Measurements from ENCODE around the gene C14orf132.
A peak's percentile ranks its signal among the peaks of the same experiment; 100 is the strongest.
"Not testable (repeated sequence)": the region's sequence is repeated elsewhere in the genome, so short reads cannot be mapped to it uniquely, and the experiment has no call there.

C14orf132 gene

GRCh38 chr14:96002498-96002884 is 36.7 kb upstream of the C14orf132 start:
- no peak for TF ChIP-seq CTCF (IDR thresholded peaks at IDR 0.05; ENCODE audit: unreplicated experiment in 3 of 3)
- peaks cover 29% of the 10 kb centered on the region for H3K9me3 Mint-ChIP-seq
- H3K27ac Mint-ChIP-seq = peak overlapping the region in 1 of 3 experiments; percentile 21
- peaks cover 15% of the 10 kb centered on the region for H3K4me1 Mint-ChIP-seq
- H3K27me3 Mint-ChIP-seq (ENCODE audit: low read depth) = peaks cover 33% of the 10 kb centered on the region
- H3K4me3 Mint-ChIP-seq = no peak overlapping the region
- no peaks in the 10 kb centered on the region for H3K36me3 Mint-ChIP-seq (ENCODE audit: low read depth)

GRCh38 chr14:96011131-96011530 is 28.0 kb upstream of the C14orf132 start:
- no peak overlapping the region for H3K4me3 Mint-ChIP-seq
- peaks cover 5% of the 10 kb centered on the region for H3K27me3 Mint-ChIP-seq (ENCODE audit: low read depth)
- peaks cover 9% of the 10 kb centered on the region for H3K36me3 Mint-ChIP-seq (ENCODE audit: low read depth)
- TF ChIP-seq CTCF (IDR thresholded peaks at IDR 0.05; ENCODE audit: unreplicated experiment in 3 of 3) = no peak
- no peak overlapping the region for H3K27ac Mint-ChIP-seq
- peaks cover 38% of the 10 kb centered on the region for H3K9me3 Mint-ChIP-seq
- peaks cover 6% of the 10 kb centered on the region for H3K4me1 Mint-ChIP-seq

GRCh38 chr14:96011607-96012006 is 27.6 kb upstream of the C14orf132 start:
- peaks cover 33% of the 10 kb centered on the region for H3K9me3 Mint-ChIP-seq
- no peak for TF ChIP-seq CTCF (IDR thresholded peaks at IDR 0.05; ENCODE audit: unreplicated experiment in 3 of 3)
- peaks cover 5% of the 10 kb centered on the region for H3K27me3 Mint-ChIP-seq (ENCODE audit: low read depth)
- no peak overlapping the region for H3K4me3 Mint-ChIP-seq
- H3K4me1 Mint-ChIP-seq = peaks cover 6% of the 10 kb centered on the region
- H3K27ac Mint-ChIP-seq = no peak overlapping the region
- peaks cover 9% of the 10 kb centered on the region for H3K36me3 Mint-ChIP-seq (ENCODE audit: low read depth)

- not testable (repeated sequence) for H3K27me3 Mint-ChIP-seq (ENCODE audit: low read depth); H3K4me3 Mint-ChIP-seq; H3K36me3 Mint-ChIP-seq (ENCODE audit: low read depth); H3K27ac Mint-ChIP-seq
- H3K9me3 Mint-ChIP-seq = peaks cover 28% of the 10 kb centered on the region
- peaks cover 11% of the 10 kb centered on the region for H3K4me1 Mint-ChIP-seq
Measured at GRCh38 chr14:96012757-96013156, 26.4 kb upstream of the C14orf132 start.

- peaks cover 11% of the 10 kb centered on the region for H3K4me1 Mint-ChIP-seq
- no peak for TF ChIP-seq CTCF (IDR thresholded peaks at IDR 0.05; ENCODE audit: unreplicated experiment in 3 of 3)
- H3K4me3 Mint-ChIP-seq = no peak overlapping the region
- peaks cover 9% of the 10 kb centered on the region for H3K36me3 Mint-ChIP-seq (ENCODE audit: low read depth)
- H3K27ac Mint-ChIP-seq = no peak overlapping the region
- peaks cover 12% of the 10 kb centered on the region for H3K27me3 Mint-ChIP-seq (ENCODE audit: low read depth)
- H3K9me3 Mint-ChIP-seq = peaks cover 27% of the 10 kb centered on the region
Measured at GRCh38 chr14:96014176-96014575, 25.0 kb upstream of the C14orf132 start.

GRCh38 chr14:96016501-96017160 is 22.5 kb upstream of the C14orf132 start:
- H3K9me3 Mint-ChIP-seq = peaks cover 14% of the 10 kb centered on the region
- peaks cover 19% of the 10 kb centered on the region for H3K27me3 Mint-ChIP-seq (ENCODE audit: low read depth)
- peaks cover 11% of the 10 kb centered on the region for H3K4me1 Mint-ChIP-seq
- peak overlapping the region; percentile 17 to 60 (median 56) for H3K27ac Mint-ChIP-seq
- TF ChIP-seq CTCF (IDR thresholded peaks at IDR 0.05; ENCODE audit: unreplicated experiment in 3 of 3) = no peak
- peak overlapping the region in 1 of 3 experiments; percentile 1 for H3K4me3 Mint-ChIP-seq
- H3K36me3 Mint-ChIP-seq (ENCODE audit: low read depth) = peaks cover 2% of the 10 kb centered on the region

Measured in nephron (organoid).